ENCODE data around the gene TXNL4B.
"Not testable (repeated sequence)": the region's sequence is repeated elsewhere in the genome, so short reads cannot be mapped to it uniquely, and the experiment has no call there.

TXNL4B gene

DNA sequence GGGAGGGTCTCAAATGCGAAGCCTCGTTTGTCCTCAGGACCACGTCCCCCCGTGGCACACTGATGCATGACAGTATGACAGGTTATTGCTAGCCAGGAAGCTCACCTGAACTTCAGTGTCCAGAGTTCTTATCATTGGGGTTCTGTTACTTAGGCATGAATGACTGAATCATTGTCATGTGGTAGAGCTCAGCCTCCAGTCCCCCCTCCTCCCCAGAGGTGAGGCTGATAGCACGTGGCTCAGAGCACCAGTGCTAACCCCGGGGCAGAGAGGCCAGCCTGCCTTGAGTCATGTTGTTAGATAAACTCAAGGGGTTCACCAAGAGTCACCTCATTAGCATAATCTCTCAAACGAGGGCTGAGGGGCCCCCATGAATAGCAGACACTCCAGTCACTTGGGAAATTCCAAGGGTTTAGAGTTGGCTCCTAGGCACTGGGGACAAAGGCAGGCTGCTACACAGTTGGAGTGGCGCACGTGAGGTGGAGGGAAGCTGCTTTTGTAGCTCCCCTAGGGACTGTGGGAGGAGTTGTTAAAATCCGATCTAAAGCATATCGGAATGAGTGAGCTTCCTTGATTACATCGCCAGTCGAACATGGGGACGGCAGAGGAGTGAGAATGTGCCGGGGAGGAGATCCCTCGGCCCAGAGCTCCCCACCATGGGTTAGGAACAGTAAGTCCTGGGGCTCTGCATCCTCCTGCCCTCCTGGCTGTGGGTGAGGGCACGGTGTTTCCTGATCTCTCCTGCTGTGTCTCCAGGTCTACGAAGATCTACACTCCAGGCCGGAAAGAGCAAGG lies 18.4 kb upstream of the TXNL4B start:
- DNase-seq, result no peak

DNA sequence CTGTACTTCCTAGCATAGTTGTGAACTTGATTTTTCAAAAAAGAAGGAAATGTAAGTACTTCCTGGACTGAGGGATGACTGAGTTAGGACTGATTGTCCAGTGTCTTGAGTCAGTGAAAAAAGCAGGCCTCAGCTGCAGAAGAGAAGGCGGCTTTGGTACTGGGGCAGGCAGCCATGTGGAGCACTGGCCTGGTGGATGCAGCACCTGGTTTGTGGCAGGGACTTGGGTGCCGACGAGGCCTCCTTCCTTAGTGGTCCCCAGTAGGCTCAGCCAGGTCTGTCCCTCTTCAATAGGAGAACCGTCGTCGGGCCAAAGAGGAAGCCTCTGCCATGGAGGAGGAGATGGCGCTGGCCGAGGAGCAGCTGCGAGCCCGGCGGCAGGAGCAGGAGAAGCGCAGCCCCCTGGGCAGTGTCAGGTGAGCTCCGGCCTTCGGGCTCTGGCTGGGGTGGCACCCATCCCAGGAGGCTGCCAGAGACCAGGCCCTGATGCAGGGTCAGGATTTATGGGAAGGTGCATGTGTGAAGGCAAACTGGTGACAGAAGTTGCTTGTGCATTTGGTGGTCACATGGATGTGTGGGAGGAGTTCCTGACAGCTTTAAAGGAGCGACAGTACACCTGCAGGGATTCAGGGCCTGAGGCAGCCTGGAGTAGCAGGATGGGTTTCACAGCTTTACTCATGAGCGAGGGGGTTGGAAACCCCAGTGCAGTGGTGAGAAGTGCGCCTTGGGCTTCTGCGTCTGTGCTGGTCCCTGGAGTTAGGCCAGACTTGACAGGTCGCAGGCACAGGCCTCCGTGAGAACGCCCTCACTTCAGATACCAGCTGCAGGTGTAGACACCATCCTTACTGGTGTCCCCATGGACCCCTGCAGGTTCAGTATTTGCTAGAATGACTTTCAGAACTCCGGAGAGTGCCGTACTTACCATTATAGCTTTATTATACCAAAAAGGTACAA lies 17.5 kb upstream of the TXNL4B start:
- no peak for DNase-seq

DNA sequence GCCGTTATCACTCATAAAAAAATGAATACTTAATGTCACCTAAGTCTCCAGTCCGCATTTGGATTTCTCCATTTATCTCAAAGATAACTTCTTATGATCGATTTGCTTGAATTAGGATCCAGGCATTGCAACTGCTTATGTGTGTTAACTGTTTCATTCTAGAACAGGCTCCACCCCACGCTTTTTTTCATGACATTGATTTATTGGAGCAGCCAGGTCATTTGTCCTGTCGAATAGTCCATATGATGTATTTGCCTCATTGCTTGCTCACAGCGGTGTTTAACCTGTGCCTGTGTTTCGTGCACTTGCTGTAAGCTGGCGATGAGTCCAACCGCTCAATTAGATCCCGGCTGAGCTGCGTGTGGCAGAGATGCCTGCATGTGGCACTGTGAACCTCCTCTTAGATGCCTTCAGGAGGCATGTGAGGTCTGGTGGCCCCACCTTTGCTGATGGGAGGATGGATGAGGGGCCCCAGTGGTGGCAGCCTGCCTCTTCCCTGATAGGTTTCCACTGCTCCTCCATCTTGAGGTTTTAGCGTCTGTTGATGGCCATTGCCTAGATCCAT lies 16.6 kb upstream of the TXNL4B start:
- DNase-seq, result no peak

DNA sequence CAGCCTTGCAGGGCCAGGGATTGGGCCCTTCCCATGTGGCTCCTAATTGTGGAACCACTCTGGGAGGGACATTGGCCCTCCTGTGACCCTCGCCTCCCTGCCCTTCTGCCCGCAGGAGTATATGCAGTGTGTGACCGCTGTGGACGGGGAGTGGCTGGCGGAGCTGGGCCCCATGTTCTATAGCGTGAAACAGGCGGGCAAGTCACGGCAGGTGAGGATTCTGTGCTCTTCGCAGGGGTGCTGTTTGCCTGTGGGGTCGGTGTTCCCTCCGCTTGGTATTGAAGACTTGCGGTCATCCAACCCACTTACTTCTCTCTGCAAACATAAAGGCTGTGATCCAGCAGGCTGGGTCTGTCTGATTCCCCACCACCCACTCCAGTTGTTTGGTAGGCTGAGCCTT lies 15.9 kb upstream of the TXNL4B start:
- DNase-seq, result no peak

DNA sequence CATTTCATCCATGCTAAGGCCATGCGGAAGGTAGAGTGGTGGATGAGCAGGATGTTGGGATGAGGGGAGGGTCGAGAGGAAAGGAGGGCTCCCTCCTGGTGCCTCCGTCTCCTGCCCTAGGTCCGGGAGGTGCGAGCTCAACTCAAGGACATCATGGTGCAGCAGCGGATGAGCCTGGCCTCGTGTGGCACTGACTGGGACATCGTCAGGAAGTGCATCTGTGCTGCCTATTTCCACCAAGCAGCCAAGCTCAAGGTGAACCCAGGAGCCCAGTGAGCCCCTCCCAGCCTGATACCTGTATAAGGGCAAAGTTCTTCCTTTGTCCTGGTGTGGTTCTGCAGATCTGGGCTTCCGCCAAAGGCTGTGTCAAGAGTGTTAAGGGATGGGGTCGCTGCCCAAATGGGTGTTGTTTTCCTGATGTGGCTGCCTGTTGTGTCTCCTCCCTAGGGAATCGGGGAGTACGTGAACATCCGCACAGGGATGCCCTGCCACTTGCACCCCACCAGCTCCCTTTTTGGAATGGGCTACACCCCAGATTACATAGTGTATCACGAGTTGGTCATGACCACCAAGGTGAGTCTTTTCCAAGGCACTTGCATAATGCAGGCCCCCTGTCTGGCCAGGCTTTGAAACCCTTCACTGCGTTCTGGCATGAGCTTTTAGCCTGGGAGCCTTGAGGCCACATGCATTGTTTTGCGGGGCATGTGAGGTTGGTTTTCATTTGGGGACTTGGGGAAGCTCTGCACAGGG lies 15.1 kb upstream of the TXNL4B start:
- DNase-seq, result no peak

DNA sequence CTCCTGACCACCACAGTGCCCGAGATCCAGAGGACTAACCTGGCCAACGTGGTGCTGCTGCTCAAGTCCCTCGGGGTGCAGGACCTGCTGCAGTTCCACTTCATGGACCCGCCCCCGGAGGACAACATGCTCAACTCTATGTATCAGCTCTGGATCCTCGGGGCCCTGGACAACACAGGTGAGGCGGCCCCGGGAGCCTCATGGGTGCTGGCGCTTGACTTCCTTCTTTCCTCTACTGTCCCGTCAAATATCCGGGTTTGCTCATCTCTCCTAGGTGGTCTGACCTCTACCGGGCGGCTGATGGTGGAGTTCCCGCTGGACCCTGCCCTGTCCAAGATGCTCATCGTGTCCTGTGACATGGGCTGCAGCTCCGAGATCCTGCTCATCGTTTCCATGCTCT lies 14.0 kb upstream of the TXNL4B start:
- DNase-seq, result no peak

DNA sequence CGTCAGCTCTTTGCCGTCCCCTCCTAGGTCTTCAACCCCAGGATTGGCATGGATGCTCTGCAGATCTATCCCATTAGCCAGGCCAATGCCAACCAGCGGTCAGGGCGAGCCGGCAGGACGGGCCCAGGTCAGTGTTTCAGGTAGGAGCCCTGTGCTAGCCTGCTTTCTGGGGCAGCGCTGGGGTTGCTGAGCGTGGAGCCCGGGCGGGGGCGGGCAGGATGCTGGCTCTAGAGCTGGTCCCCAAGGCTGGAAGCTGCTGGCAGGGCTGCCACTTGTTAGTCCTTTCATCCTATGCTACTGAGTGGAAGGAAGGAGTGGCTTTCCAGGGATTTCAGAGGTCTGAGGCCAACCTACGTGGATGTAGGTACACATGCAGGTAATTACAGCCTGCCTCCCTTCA lies 12.6 kb upstream of the TXNL4B start:
- no peak for DNase-seq

DNA sequence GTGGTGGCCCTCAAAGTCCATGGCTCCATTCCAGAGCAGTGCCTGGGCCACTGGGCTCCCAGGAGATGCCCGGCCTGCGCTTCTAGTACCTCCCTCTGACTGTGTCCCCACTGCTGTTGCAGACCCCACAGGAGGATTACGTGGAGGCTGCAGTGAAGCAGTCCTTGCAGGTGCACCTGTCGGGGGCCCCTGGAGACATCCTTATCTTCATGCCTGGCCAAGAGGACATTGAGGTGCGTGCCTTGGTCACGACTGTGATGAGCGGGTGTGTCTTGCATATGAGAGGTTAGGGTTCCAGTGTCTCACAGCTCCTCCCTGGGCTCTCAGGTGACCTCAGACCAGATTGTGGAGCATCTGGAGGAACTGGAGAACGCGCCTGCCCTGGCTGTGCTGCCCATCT lies 11.5 kb upstream of the TXNL4B start:
- no peak for DNase-seq

DNA sequence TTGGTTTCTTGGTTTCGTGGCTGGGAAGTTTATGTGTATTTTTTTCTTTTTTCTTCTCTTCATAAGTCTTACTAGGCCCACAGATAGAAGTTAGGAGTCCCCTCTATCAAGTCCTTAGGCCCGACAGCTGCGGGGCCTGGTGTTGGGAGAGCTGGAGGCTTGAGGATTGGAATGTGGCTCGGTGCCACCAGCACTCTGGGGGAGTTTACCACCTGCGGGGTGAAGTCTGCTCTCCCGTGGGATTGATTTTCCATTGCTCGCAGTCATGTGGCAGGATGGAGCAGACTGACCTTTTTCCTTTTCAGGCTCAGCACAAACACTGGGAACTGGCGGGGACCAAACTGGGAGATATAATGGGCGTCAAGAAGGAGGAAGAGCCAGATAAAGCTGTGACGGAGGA lies 7.8 kb upstream of the TXNL4B start:
- no peak for DNase-seq

DNA sequence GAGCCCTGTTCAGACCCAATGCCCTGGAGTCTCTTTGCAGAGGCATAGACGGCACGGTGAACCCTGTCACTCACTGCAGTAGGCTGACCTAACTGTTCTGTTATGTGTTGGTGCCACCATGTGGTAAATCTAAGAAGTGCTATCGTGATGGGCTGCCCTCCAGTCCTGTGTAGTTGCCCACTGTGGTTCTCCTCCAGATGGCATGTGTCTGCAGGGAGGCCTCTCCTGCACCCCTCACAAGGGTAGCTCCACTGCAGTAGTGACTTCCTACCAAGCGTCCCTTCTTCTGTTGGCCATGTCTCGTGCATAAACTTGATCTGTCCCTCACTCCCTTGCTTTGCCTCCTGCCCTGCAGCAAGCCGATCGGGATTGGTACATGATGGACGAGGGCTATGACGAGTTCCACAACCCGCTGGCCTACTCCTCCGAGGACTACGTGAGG lies 6.0 kb upstream of the TXNL4B start:
- peak; percentile 53 for DNase-seq

DNA sequence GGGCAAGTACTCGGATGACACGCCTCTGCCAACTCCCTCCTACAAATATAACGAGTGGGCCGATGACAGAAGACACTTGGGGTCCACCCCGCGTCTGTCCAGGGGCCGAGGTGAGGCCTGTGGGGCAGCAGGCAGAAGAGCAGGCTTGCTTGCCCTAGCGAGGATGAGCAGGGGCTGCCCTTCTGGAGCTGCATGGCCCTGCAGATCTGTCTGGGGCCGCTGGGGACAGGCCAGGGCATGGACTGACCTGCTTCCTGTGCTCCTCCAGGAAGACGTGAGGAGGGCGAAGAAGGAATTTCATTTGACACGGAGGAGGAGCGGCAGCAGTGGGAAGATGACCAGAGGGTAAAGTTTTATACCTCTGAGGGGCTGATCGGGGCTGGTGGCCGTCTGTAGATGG lies 5.5 kb upstream of the TXNL4B start:
- no peak for DNase-seq

DNA sequence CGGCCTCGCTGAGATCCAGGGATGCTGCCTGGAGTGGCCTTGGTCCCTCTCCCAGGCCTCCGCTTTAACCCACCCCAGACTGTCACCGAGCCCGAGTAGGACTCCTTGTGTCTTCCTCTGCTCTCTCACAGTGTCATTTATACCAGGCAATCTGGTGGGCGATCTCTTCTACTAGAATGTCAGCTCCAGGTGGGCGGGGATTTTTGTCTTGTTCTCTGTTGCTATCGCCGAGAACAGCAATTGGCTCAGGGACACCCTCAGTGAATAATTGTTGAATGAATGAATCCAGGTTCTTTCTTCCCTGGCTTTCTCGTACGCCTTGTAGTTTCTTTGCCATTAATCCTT lies 818 bp upstream of the TXNL4B start:
- no peak for DNase-seq

DNA sequence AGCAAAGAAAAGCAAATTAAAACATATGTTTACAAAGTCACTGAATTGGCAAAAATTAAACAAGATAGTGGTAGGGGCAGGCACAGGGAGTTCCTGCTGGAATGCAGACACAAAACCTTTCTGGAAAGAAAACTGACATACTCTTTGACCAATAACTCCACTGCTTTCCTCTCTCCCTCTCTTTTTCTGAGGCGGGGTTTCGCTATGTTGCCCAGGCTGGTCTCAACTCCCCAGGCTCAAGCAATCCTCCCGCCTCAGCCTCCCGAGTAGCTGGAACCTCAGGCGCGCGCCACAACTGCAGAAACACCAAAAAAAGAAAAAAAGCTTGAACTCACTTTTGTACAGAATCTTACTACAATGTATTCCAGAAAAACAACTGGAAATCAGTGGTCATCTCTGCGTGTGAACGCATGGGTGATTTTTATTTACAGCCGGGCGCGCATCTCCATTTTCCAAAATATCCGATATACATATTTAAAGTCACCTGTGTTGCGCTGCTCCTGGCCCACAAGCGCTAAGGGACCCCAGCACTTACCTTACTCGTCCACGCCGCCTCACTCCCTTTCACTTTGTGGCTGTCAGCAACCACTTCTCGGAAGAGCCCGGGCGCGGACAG lies 480 bp downstream of the TXNL4B start:
- DNase-seq, result peak; percentile 74

DNA sequence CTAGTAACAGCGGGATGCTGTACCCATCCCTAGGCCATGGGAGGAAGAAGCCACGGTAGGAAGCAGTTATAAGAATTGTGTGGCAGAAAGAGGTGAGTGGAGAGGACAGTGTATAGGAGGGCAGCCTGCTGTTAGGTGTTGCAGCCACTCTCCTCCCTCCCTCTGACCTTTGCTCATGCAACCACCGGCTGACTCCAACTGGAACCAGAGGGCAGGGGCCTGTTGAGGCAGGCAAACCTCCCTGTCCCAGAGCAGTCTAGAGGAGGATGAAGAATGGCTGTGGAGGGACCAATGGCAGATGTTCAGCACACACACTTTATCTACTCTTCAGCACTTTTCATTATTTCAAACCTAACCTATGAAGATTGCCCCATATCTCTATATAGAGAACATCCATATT lies 2.2 kb downstream of the TXNL4B start:
- DNase-seq, result no peak

DNA sequence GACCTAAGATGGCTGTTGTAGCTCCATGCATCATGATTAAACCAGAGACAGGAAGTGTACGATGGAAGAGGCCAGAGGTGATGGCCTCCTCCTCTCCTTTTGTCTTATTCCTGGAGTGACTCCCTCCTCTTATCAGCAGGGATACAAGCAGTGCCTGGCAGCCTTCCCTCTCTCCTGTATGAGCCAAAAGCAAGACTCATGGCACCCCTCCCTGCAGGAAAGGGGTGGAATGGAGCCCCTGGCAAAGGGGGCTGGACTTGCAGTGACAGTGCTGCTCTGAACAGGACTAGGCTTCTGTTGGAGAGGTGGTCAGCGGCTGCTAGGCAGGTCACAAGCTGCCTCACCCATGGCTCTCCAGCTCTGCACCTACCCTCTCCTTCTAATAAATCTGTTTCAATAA lies 8.4 kb downstream of the TXNL4B start:
- no peak for DNase-seq

DNA sequence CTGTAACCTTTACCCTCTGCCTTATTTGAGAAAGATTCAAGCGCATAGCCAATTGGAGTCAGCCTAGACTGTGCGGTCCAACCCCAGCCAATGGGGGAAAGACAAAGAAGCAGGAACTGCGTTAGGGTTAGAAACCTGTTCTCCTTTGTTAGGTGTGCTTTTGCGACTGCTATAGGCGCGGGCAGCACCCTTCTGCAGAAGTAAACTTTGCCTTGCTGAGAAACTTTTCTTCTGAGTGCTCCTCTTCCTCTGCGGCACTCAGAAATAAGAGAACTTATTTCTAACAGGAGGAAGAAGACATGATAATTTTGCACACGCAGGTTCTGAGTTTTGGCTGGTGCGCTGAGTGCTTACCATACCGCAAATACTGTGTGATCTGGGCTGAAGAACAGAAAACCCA lies 9.0 kb downstream of the TXNL4B start:
- DNase-seq, result no peak

DNA sequence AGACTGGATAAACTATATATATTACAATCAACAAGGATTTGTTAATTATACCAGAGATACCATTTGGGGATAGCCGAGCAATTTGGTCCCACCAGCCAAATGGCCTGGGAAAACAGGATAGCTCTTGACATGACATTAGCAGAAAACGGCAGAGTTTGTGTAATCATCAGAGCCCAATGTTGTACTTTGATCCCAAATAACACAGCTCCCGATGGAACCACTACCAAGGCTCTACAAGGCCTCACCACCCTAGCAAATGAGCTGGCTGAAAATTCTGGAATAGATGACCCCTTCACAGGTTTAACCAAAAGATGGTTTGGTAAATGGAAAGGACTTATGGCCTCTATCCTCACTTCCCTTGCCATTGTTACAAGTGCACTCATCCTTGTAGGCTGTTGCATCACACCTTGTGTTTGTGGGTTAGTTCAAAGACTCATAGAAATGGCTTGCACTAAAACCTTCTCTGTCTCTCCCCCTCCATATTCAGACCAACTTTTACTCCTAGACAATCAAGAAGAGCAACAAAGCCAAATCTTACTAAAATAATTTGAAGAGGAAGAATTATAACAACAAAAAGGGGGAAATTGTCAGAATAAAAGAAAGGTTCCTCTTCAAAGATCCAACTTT lies 9.5 kb downstream of the TXNL4B start:
- no peak for DNase-seq

DNA sequence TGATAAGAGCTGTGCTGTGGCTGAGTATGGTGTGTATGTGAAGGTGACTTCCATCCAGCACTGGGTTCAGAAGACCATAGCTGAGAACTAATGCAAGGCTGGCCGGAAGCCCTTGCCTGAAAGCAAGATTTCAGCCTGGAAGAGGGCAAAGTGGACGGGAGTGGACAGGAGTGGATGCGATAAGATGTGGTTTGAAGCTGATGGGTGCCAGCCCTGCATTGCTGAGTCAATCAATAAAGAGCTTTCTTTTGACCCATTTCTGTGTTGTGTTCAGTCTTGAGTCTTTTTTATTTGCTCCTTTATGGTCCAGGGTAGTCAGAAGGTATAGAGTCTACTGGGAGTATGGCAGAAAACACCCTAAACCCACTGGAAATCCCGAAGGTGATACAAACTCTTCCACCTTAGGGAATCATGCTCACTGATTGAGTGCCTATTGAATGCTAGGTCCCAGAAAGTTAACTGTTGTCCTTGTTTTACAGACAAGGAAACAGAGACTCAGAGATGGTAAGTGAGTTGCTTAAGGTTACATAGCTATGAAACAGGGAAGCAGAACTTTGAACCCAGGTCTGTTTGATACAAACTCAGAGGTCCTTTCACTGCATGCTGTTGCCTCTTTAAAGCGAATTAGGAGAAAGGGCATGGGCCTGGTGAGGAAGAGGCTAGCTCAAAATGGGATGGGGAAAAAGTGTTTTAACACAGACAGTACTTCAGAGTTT lies 16.3 kb downstream of the TXNL4B start:
- not testable (repeated sequence) for DNase-seq

DNA sequence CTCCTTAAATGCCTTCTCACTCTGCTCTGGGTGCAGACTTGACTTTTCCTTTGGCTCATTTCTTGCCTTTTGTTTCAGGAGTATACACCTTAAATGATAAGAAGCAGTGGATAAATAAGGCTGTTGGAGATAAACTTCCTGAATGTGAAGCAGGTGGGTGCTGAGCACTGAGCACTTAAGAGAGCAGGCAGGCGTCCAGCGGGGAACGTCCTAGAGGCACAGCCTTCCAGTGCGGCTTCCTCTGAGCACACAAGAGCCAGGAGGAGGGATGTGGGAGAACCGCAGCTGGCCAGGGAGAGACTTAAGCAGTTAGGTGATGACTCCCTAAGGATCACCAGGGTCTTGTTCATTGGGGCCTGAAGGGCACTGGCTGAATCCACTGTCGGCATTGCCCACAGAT lies 18.4 kb downstream of the TXNL4B start:
- not testable (repeated sequence) for DNase-seq

DNA sequence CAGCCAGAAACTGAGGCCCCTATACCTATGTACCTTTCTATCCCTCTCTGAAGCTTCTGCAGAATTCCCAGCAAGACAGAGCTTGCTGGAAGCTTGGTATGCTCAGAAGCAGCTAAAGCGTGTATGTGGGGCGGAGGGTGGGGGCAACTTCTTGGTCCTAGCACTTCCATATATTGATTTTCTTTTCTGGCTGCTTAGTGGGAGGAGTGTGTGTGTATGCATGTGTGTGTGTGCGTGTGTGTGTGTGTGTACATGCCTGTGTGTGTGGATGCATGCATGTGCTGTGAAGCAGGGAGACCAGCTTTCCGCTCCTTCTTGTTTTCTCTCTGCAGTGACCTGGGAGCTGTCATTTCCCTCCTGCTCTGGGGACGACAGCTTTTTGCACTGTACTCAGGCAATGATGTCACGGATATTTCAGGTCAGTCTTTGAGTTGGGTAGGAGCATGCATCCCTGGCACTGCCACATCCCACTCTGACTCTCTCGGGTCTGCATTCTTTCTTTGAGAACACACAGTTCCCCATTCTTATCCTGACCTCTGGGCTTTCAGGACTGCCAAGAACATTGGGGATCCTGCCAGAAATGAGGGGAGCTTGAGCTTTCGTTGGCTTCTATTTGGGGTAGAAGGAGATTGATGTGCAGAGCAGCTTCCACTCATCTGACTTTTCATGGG lies 19.7 kb downstream of the TXNL4B start:
- no peak for DNase-seq
